ENCODE measurements around the gene KLHDC10. TPM values are rescaled to one million over a fixed set of nuclear protein-coding genes. Genes with fewer than 3 reads are reported as not detected.

The KLHDC10 gene
- total and polyA plus RNA-seq, 2 donors (not counting 3 experiments of a cell fraction or from before 2014, with no cell fraction given), result 14.9 to 31.3 TPM

GRCh38 chr7:130160455-130160854, 90.1 kb downstream of the KLHDC10 start:
- no peak overlapping the region for H3K4me2 ChIP-seq (ENCODE audit: insufficient read depth, low read length)
- no peak overlapping the region for H3K4me3 ChIP-seq (replicated peaks in 1 of 3; ENCODE audit: insufficient read depth in 1 of 3, low read depth in 1 of 3, low read length in 3 of 3)
- no peaks in the 10 kb centered on the region for H4K20me1 ChIP-seq (replicated peaks; ENCODE audit: control insufficient read depth, extremely low read depth, insufficient read depth, low read length)
- ChIA-PET POLR2A (no interaction called here), CTCF (interaction anchor here (1.1 to 1.6 kb wide), 2 partner anchors 22 to 88 kb away, joined by 3 to 5 read pairs; no protein-coding TSS in a partner anchor)
- no peak for TF ChIP-seq MAX (IDR thresholded peaks at IDR 0.05; ENCODE audit: insufficient read depth, insufficient read length)
- TF ChIP-seq GATA2 (IDR thresholded peaks at IDR 0.05; ENCODE audit: insufficient read depth, insufficient read length, low read depth, low read length), result no peak
- TF ChIP-seq POLR2A (IDR thresholded peaks at IDR 0.05; ENCODE audit: low read depth, low read length), result no peak
- no peak for TF ChIP-seq JUN (IDR thresholded peaks at IDR 0.05; ENCODE audit: borderline replicate concordance, insufficient read depth, insufficient read length, low read depth)
- intact Hi-C loops (cut with micrococcal nuclease), result no loop called here
- dilution Hi-C loops (cut with MboI; ENCODE audit: extremely low pct_ligation_motif_present, low sequenced_read_pairs), result no loop called here
- H3K9ac ChIP-seq (replicated peaks; ENCODE audit: extremely low read depth, insufficient read depth, low read length), result no peak overlapping the region
- FAIRE-seq (no peak), DNase-seq (ENCODE audit: low read depth, low spot score) (no peak)
- H3K27me3 ChIP-seq (ENCODE audit: control insufficient read depth in 2 of 2, insufficient read depth in 2 of 2, low read length in 2 of 2), result no peaks in the 10 kb centered on the region
- H2AFZ ChIP-seq (ENCODE audit: low read depth, low read length), result no peak overlapping the region
- no peaks in the 10 kb centered on the region for H3K4me1 ChIP-seq (ENCODE audit: control insufficient read depth, extremely low read depth, insufficient read depth, low read length)
- no peak overlapping the region for H3K27ac ChIP-seq (ENCODE audit: insufficient read depth, low read depth, low read length)
- no peaks in the 10 kb centered on the region for H3K9me1 ChIP-seq (replicated peaks; ENCODE audit: control insufficient read depth, extremely low read depth, insufficient read depth, low read length)
- no peaks in the 10 kb centered on the region for H3K79me2 ChIP-seq (ENCODE audit: control insufficient read depth, insufficient read depth, low read length)
- no TSS peak for BruUV-seq (replicated peaks)
- peaks cover 0 to 3% of the 10 kb centered on the region in 2 experiments for H3K36me3 ChIP-seq (ENCODE audit: control insufficient read depth in 2 of 2, extremely low read depth in 1 of 2, insufficient read depth in 2 of 2, low read length in 2 of 2)
- H3K9me3 ChIP-seq (replicated peaks; ENCODE audit: control insufficient read depth, insufficient read depth, low read length), result no peaks in the 10 kb centered on the region

- no peak for DNase-seq (ENCODE audit: low read depth, low spot score)
- TF ChIP-seq POLR2AphosphoS5 (IDR thresholded peaks at IDR 0.05; ENCODE audit: insufficient read depth, low read depth, low read length) (no peak), FOS (IDR thresholded peaks at IDR 0.05; ENCODE audit: borderline replicate concordance, insufficient read depth, low read length) (no peak)
- ChIA-PET CTCF (no interaction called here), POLR2A (no interaction called here)
- Histone ChIP-seq H3K79me2 (ENCODE audit: control insufficient read depth, insufficient read depth, low read length) (no peaks in the 10 kb centered on the region), H3K27me3 (ENCODE audit: control insufficient read depth in 2 of 2, insufficient read depth in 2 of 2, low read length in 2 of 2) (no peaks in the 10 kb centered on the region), H3K4me2 (ENCODE audit: insufficient read depth, low read length) (no peak overlapping the region), H3K9me3 (replicated peaks; ENCODE audit: control insufficient read depth, insufficient read depth, low read length) (no peaks in the 10 kb centered on the region), H4K20me1 (replicated peaks; ENCODE audit: control insufficient read depth, extremely low read depth, insufficient read depth, low read length) (no peaks in the 10 kb centered on the region), H3K27ac (ENCODE audit: insufficient read depth, low read depth, low read length) (no peak overlapping the region), H2AFZ (ENCODE audit: low read depth, low read length) (no peak overlapping the region), H3K9ac (replicated peaks; ENCODE audit: extremely low read depth, insufficient read depth, low read length) (no peak overlapping the region), H3K4me3 (replicated peaks in 1 of 3; ENCODE audit: insufficient read depth in 1 of 3, low read depth in 1 of 3, low read length in 3 of 3) (no peak overlapping the region), H3K36me3 (ENCODE audit: control insufficient read depth in 2 of 2, extremely low read depth in 1 of 2, insufficient read depth in 2 of 2, low read length in 2 of 2) (peaks cover 0 to 3% of the 10 kb centered on the region in 2 experiments), H3K9me1 (replicated peaks; ENCODE audit: control insufficient read depth, extremely low read depth, insufficient read depth, low read length) (no peaks in the 10 kb centered on the region), H3K4me1 (ENCODE audit: control insufficient read depth, extremely low read depth, insufficient read depth, low read length) (no peaks in the 10 kb centered on the region)
- dilution Hi-C loops (cut with MboI; ENCODE audit: extremely low pct_ligation_motif_present, low sequenced_read_pairs) (no loop called here), intact Hi-C loops (cut with micrococcal nuclease) (no loop called here)
- no peak for FAIRE-seq
- no TSS peak for BruUV-seq (replicated peaks)
Observed at GRCh38 chr7:130162196-130162595, 91.9 kb downstream of the KLHDC10 start.

Measured in endothelial cell of umbilical vein (primary cell).